SH-SY5Y (cell line): ENCODE measurements around the gene BANP.

Source experiments
- GATA2 ChIP-seq: IDR thresholded peaks from 2 replicates; pipeline ENCODE4 v1.6.1; 2011; ENCODE audit warnings: mild to moderate bottlenecking, low read depth, low read length
- GATA3 ChIP-seq: IDR thresholded peaks from 2 replicates; pipeline ENCODE4 v1.6.1; 2011; ENCODE audit warnings: low read depth, mild to moderate bottlenecking, low read length, moderate library complexity

Gene BANP, protein sequence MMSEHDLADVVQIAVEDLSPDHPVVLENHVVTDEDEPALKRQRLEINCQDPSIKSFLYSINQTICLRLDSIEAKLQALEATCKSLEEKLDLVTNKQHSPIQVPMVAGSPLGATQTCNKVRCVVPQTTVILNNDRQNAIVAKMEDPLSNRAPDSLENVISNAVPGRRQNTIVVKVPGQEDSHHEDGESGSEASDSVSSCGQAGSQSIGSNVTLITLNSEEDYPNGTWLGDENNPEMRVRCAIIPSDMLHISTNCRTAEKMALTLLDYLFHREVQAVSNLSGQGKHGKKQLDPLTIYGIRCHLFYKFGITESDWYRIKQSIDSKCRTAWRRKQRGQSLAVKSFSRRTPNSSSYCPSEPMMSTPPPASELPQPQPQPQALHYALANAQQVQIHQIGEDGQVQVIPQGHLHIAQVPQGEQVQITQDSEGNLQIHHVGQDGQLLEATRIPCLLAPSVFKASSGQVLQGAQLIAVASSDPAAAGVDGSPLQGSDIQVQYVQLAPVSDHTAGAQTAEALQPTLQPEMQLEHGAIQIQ

DNA sequence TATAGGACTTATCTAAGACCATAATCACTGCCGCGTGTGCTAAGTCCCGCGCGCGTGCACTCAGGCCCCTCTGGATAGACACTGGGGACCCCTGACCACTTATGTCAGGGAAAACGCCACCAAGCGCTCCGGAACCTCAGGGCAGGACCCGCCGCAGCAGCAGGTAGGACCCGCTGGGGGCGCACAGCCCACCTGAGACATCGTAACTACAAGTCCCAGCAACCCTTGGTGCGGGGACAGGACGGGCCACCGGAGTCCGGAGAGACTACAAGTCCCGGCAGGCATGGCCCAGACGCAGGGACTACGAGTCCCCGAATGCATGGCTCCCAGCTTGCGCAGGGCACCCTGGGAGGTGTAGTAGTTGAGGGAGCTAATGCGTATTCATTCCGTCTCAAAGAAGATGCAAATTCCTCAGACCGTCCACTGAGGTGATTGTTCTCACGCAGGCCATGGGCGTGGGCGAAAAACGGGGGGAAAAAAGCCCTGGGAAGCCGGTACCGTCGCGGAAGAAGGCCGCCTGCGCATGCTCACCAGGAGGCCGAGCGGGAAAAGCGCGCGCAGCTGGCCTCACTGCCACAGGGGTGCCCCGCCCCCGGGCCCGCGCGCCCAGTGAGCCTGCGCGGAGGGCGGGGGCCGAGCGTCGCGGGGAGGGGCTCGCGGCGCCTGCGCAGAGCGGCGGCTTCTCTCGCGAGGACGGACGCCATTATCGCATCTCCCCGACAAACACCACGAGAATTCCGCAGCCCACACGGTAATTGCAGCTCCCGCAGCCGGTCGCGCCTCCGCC lies at the start of gene BANP:
Gene BANP, plus strand, starts transcription at position 670 of the 787 bp plus-strand sequence. CDS start 23,682 bp downstream, outside the sequence.
- no peak for TF ChIP-seq GATA3
- peak; percentile 38; the same call in 1 of the 2 replicates for TF ChIP-seq GATA2

DNA sequence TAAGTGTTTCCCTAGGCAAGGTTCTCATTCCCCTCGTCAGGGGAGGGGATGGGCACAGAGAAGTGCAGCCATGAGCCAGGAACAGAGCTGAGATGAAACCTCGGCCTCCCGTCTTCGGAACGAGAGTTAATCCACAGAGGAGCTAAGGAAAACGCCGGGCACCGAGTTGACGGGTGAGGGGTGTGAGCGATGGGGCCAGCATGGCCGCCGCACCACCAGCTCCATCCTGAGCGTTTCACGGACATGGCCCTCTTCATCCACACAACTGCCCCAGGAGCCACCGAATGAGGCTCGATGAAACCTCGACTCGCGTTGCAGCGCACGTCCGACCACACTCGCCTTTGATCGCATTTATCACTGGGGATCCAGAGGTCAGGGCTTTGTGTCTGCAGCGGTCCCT lies 36.4 kb upstream of the BANP start:
- TF ChIP-seq GATA3 (no peak), GATA2 (no peak)

DNA sequence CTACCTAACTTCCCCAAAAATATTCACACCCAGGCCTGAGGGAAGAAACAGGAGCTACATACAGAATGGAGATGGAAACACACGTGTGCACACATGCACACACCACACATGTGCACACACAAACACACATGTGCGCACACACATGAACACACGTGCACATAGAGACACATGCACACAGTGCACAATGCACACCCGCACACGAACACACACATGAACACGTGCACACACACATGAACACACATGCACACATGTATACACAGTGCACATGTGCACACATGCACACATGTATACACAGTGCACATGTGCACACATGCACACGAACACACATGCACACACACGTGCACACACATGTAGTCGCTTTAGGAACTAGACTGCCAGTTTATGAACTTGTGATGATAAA lies 33.7 kb upstream of the BANP start:
- TF ChIP-seq GATA3 (no peak), GATA2 (no peak)

DNA sequence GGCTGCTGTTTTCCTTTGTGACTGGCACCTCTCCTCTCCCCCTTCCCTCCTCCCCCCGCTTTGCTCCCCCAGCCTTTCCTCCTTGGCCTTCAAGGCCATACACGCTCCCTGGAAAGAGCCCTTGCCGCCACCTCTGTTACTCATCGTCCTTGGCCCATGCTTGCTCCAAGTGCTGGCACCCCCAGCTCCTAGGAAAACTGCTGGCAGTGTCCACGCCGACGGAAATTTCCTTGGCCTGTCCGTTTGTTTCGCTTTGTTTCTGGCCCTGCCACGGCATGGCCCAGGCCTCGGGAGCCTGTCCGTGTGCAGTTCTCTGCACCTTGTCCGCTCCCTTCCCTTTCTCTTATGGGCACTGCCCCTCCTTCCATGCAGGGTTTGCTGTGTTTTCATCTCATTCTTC lies 32.9 kb upstream of the BANP start:
- TF ChIP-seq GATA3 (no peak), GATA2 (no peak)

DNA sequence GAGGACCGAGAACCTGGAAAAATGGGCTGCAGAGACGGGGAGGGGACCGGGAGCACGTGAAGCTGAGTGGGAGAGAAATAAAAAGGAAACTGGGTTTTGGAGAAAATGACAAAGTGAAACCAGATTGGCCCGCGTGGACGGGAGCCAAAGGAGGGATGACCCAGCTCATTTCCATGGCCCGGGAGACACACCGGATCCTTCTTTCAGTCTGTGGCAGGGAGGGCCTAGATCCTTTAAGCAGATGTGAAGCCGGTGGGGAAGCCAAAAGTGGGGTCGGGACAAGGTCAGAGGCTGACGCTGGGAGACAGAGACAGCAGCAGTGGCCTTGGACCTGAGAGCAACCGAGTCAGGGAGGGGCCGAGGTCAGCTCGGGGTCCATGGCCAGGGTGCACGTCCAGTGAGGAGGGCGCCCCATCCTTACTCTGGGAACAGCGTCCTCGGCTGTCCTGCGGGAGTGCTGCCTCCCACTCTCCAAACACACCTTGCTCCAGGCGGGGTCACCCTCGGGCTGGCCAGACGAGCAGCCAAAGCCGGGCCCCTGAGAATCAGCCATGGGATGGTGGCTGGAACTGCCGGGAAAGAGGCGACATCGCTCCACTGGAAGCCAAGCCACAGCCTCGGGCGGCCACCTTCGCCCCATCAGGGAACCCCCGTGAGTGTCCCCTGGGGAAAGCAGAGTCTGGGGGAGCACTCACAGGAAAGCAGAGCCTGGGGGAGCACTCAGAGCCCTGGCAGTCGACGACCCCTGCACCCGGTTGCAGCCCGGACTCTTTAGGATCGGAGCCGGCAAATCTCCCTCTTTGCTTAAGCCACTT lies 32.2 kb upstream of the BANP start:
- TF ChIP-seq GATA3 (no peak), GATA2 (no peak)

DNA sequence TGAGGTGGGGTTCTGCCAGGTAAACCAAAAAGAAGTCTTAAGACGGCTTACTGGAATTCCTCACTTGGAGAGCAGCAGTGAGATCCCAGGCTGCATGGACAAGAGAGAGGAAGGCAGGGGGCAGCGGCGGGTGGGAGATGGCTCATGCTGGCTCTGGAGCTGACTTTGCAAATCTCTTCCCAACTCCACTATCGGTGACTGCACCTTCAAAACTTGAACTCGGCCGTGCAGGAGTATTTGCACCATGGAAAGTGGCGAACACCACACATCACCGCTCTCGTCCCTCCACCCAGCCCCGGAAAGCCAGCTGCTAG lies 31.6 kb upstream of the BANP start:
- TF ChIP-seq GATA3, result no peak
- no peak for TF ChIP-seq GATA2

DNA sequence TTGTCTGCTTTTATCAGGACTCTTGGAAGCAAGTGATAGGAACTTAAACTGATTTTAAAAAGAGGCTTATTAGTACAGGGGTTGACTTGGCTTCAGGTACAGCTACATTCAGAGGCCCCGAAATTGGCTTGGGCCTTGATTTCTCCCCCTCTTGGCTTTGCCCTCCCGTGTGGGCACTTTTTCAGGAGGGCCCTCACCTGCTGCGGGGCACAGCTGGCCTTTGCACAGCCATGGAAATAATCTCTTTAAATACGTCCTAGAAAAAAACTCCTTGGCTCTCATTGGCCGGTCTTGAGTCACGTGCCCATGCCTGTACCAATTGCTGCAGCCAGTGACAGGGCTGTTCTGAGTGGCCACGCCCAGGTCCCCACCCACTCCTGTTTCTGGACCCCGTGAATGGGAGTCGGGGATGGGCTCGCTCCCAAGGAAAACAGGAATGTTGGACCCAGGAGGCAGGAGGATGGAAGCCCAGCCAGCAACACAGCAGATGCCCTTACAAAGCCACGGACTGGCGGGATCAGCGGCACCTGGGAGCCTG lies 29.9 kb upstream of the BANP start:
- TF ChIP-seq GATA3 (no peak), GATA2 (no peak)

DNA sequence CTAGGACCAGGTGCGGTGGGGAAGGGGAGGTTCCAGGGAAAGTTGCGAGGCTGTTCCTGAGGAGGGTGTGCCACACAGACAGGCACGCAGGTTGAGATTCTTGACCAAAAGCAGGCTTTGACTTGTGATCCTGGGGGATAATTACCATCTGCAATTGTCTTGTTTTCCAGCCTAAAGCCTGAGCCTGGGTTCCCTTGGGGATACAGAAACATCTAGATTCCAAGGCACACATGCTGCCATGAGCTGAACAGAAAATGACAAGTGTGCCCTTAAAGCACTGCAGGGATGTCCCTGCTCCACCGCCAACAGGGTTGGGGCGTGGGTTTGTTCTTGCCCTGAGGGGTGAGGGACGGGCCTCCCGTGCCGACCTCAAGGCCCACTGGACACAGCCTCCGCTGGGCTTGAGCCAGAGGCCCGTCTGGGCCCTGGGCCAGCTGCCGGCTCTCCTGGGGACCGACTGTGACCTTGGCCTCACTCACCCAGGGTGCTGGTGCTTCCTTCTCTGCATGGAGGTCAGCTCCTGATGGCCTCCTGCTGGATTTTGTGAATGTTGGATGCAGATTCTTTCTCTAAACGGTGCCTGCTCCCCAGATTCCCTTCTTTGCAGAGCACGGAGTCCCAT lies 28.9 kb upstream of the BANP start:
- no peak for TF ChIP-seq GATA3
- TF ChIP-seq GATA2, result no peak

DNA sequence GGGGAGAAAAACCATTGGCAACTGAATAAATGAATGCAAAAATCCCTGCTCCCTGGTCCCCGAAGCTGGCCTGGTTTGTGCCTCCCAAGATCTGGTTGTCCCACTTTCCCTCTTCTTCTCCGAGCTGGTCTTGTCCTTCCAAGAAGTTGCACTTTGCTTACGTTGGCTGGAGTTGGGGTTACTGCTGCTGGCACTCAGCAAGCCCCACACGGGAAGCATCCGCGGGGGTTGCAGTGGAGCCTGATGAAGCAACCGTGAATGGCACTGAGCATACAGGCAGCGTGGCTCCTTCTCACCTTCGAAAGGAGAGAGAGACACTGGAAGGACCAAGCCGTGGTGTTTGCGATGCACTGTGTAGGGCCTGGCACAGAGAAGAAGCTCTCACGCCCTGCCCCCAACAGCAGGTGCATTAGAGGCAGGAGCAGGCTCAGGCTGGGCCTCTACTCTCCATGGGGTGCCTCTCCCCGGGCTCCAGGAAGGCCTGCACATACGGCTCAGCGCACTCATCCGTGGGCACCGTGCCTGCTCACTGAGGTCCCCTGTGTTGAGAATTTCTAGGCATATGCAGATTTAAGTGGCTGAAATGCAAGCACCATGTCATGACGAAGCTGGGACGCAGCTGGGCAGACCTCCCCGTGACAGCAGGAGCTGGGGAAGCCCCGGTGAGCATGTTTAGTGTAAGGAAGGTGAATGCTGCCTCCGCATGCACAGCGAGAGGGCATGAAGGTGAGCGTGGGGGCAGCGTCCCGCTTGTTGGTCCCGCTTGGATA lies 27.0 kb upstream of the BANP start:
- TF ChIP-seq GATA2 (no peak), GATA3 (no peak)

DNA sequence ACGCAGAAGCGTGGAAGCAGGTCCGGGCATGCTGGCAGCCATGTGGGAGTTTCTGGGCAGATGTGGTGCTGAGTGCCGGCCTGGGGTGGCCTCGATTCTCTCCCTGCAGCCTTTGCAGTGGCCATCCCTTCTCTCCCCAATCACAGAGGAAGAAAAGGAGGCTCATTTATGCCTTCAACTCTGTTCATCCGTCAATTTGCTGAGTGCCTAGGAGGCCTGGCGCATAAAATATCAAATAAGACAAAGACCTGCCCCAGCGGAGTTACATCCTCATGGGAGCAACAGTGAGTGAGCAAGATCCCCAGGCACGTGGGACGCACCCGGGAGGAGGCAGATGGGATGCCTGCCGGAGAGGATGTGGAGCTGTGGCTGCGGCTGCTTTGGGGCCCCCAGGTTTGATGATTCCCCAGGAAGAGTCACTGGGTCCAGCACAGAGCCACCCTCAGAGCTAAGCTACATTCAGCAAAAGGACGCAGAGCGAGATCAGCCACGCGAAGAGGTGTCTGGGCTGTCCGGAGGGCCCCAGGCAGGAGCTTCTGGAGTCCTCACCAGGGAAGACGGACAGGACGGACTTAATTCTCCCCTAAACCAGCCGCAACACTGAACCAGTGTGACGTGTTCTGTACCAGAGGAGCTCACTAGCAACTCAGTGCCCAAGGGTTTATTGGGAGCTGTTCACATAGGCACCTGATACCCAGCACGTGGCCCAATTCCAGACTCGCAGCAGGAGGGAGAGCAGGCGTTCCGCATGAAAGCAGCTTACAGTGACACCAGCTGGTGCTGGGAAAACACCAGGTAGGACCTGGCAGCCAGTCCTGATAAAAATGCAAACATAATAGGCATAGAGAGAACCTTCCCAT lies 26.2 kb upstream of the BANP start:
- TF ChIP-seq GATA2, result no peak
- no peak for TF ChIP-seq GATA3

DNA sequence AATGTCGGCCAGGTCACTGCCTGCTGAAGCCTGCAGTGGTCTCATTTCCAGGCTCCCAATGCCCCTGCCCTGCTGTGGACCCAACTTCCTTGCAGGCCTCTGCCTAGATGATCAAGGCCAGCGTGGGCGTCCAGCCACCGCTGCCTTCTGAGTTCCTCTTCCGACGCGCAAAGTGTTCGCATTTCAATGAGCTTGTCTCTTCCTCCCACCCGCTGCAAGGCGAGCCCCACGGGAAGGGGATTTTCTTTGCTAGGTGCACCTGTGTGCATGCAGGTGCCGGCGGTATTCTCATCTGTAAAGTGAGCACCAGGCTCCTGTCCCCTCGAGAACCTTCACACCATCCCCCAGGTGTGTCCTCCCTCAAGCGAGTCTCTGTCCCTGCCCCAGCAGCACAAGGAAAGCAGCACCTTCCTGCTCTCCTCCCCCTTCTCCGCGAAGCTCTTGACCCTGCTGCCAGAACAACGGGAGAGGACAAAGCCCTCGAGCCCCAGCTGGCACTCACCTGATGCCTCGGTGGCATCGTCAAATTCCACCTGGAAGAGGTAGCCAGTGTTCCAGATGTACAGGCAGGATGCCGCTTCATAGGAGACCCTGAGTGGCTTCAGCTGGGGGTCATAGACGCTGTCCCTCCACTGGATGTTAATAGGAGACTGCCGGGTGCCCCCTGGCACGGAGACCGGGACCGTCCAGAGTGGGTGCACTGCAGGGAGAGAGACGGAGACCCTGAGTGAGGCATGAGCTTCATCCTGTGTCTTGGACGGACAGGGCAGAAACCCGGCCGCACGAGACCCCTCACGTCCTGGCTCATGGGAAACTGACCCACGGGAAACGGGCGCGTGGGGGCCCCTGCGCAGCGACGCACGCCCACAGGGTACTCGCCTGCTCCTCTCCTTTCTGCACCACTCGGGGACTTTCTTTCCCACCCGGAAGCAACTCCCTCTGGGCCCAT lies 24.7 kb upstream of the BANP start:
- TF ChIP-seq GATA3 (no peak), GATA2 (no peak)
